GM23338 (cell line): ENCODE results near the gene KLF7. TPM values are rescaled to one million over a fixed set of nuclear protein-coding genes. Genes with fewer than 3 reads are reported as not detected.

Source experiments
- ATAC-seq: fragments of 200-7000 bp; cut with Tn5 transposase; 3 replicates; pipeline ENCODE4 v1.9.1; 2020
- DNase-seq: peaks from one replicate; pipeline ENCODE4 v3.0.0-alpha.2; 2015; ENCODE audit warnings: low spot score
- H2AFZ ChIP-seq: fragments of 200-600 bp; sonication (generic); 2 replicates; pipeline ENCODE4 v1.8.0; 2016; ENCODE audit warnings: antibody characterized with exemption, mild to moderate bottlenecking, moderate library complexity
- H3F3A ChIP-seq: fragments of 200-600 bp; sonication (generic); replicated peaks from 2 replicates; pipeline ENCODE4 v1.8.0; 2017; ENCODE audit warnings: antibody characterized with exemption, mixed run types, low read depth
- H3K27ac ChIP-seq: fragments of 200-600 bp; sonication (generic); 2 replicates; pipeline ENCODE4 v1.6.1; 2016; ENCODE audit warnings: low read depth
- H3K27me3 ChIP-seq: fragments of 200-600 bp; sonication (generic); 2 replicates; pipeline ENCODE4 v1.8.0; 2016; ENCODE audit warnings: mild to moderate bottlenecking, mixed run types, moderate library complexity; ENCODE audit not compliant: insufficient read depth
- H3K36me3 ChIP-seq: fragments of 200-600 bp; sonication (generic); 2 replicates; pipeline ENCODE4 v1.8.0; 2016; ENCODE audit warnings: mild to moderate bottlenecking; ENCODE audit not compliant: insufficient read depth
- H3K4me1 ChIP-seq: fragments of 200-600 bp; sonication (generic); 2 replicates; pipeline ENCODE4 v1.8.0; 2016; ENCODE audit warnings: mild to moderate bottlenecking, moderate library complexity; ENCODE audit not compliant: insufficient read depth
- H3K4me2 ChIP-seq: fragments of 200-600 bp; sonication (generic); 2 replicates; pipeline ENCODE4 v1.7.1; 2017; ENCODE audit warnings: mixed run types
- H3K4me3 ChIP-seq: fragments of 200-600 bp; sonication (generic); 2 replicates; pipeline ENCODE4 v1.6.1; 2016; ENCODE audit warnings: mixed run types
- H3K79me2 ChIP-seq: fragments of 200-600 bp; sonication (generic); replicated peaks from 2 replicates; pipeline ENCODE4 v1.8.0; 2017; ENCODE audit warnings: mild to moderate bottlenecking; ENCODE audit not compliant: insufficient read depth
- H3K9me2 ChIP-seq: fragments of 200-600 bp; sonication (generic); 2 replicates; pipeline ENCODE4 v1.8.0; 2017; ENCODE audit not compliant: insufficient read depth
- H4K20me1 ChIP-seq: fragments of 200-600 bp; sonication (generic); replicated peaks from 2 replicates; pipeline ENCODE4 v1.8.0; 2017; ENCODE audit warnings: mild to moderate bottlenecking; ENCODE audit not compliant: insufficient read depth
- H3K27ac Mint-ChIP-seq: 2 replicates; pipeline ENCODE4 v1.8.0; 2020; ENCODE audit warnings: inconsistent platforms, mild to moderate bottlenecking, moderate library complexity, mixed read lengths
- H3K27me3 Mint-ChIP-seq: 3 replicates; pipeline ENCODE4 v1.8.0; 2022; ENCODE audit warnings: low read depth, mild to moderate bottlenecking, moderate library complexity, mixed read lengths, inconsistent platforms; ENCODE audit not compliant: insufficient read depth, poor library complexity
- H3K36me3 Mint-ChIP-seq: 3 replicates; pipeline ENCODE4 v1.8.0; 2021; ENCODE audit warnings: low read depth, mild to moderate bottlenecking, inconsistent platforms, moderate library complexity, mixed read lengths
- H3K4me1 Mint-ChIP-seq: 3 replicates; pipeline ENCODE4 v1.8.0; 2020; ENCODE audit warnings: mild to moderate bottlenecking, inconsistent platforms, mixed read lengths
- H3K4me3 Mint-ChIP-seq: 3 replicates; pipeline ENCODE4 v1.8.0; 2021; ENCODE audit warnings: moderate library complexity, mild to moderate bottlenecking, inconsistent platforms, mixed read lengths
- H3K9me3 Mint-ChIP-seq: 3 replicates; pipeline ENCODE4 v1.8.0; 2020; ENCODE audit warnings: moderate library complexity, mild to moderate bottlenecking, inconsistent platforms, mixed read lengths
- CREB1 ChIP-seq: fragments of 250-450 bp; sonication (Bioruptor Pico); IDR thresholded peaks from 2 replicates; pipeline ENCODE4 v1.5.0; 2020; ENCODE audit warnings: low read depth, mild to moderate bottlenecking, moderate library complexity
- CTCF ChIP-seq, 2 experiments: fragments of 200-600 bp in 1 of 2; sonication (generic) in 1 of 2; conservative IDR thresholded peaks; 2 replicates each; pipeline versions ENCODE4 v1.5.1 to v1.6.1; 2016 to 2017; ENCODE audit warnings: antibody characterized with exemption in 2 of 2, low read depth in 2 of 2, mild to moderate bottlenecking in 2 of 2, moderate library complexity in 1 of 2
- ETS1 ChIP-seq: IDR thresholded peaks from 2 replicates; pipeline ENCODE4 v1.6.1; 2016; ENCODE audit warnings: antibody characterized with exemption
- EZH2phosphoT487 ChIP-seq: fragments of 200-600 bp; sonication (generic); IDR thresholded peaks from one replicate; pipeline ENCODE4 v1.8.1; 2018; ENCODE audit warnings: antibody characterized with exemption; ENCODE audit not compliant: unreplicated experiment
- NANOG ChIP-seq: IDR thresholded peaks from 2 replicates; pipeline ENCODE4 v1.6.1; 2016; ENCODE audit warnings: antibody characterized with exemption, borderline replicate concordance
- REST ChIP-seq: IDR thresholded peaks from one replicate; pipeline ENCODE4 v1.6.1; 2018; ENCODE audit warnings: antibody characterized with exemption; ENCODE audit not compliant: unreplicated experiment
- ZNF114 ChIP-seq: fragments of 250-450 bp; sonication (Bioruptor Pico); IDR thresholded peaks from 2 replicates; pipeline ENCODE4 v1.5.0; 2020; ENCODE audit warnings: mild to moderate bottlenecking, moderate library complexity
- ZNF462 ChIP-seq: fragments of 250-450 bp; sonication (Bioruptor Pico); IDR thresholded peaks from 2 replicates; pipeline ENCODE4 v1.5.0; 2020; ENCODE audit warnings: mild to moderate bottlenecking, moderate library complexity
- polyA plus RNA-seq: library from polyadenylated mRNA; unstranded; fragments of >200 nt; fragmentation: Nextera tagmentation; extraction: Ambion mirVana; gene quantifications from 2 replicates; pipeline ENCODE4 v1.2.1, GENCODE V29; 2016
- total RNA-seq: library from RNA; depleted of rRNA; stranded (reverse); fragments of >200 nt; shearing (Covaris generic); gene quantifications from 2 replicates; pipeline ENCODE4 v1.2.3, GENCODE V29; 2014

The KLF7 gene
- total and polyA plus RNA-seq, 2 experiments from 2014 or later: 5.7 to 15.4 TPM

DNA sequence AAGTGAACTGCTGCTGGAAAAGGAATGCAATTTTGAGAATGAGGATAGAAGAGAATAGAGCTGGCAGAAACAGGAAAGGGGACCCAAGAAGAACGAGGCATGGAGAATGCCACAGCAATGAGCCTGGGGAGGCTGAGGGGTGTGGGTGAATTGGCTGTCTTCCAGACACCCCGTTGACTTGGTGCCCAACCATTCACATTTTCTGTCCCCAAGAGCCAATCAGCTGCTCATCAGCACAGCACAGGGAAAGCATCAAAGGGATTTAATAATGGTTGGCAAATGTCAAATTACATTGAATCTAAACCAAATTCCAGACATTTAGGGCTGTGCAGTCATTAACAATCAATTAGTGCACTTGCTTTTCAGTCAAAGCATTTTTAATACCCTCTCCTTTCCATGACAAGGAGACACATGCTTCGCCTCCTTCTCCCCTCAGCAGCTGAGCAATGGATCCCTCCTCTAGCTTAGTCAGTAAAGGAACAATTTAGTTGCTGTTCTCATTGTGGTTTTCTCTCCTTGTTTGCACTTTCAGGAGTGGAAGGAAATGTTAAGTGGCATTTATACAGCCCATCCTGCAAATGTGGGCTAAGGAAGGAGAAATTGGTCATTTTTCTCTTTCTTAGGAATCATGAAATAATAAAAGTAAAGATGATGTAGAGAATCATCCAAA is 98.8 kb downstream of the KLF7 start:
- Histone ChIP-seq H3K4me2 (no peak overlapping the region), H3F3A (no peaks in the 10 kb centered on the region), H3K36me3 (no peaks in the 10 kb centered on the region), H3K27ac (no peak overlapping the region), H3K9me2 (no peaks in the 10 kb centered on the region), H3K79me2 (no peaks in the 10 kb centered on the region), H4K20me1 (no peaks in the 10 kb centered on the region), H3K4me1 (no peaks in the 10 kb centered on the region), H2AFZ (peak overlapping the region; percentile 66), H3K4me3 (no peak overlapping the region), H3K27me3 (no peaks in the 10 kb centered on the region)
- no peaks in the 10 kb centered on the region for H3K9me3 Mint-ChIP-seq
- no peak for DNase-seq
- no peaks in the 10 kb centered on the region for H3K36me3 Mint-ChIP-seq
- H3K4me3 Mint-ChIP-seq: no peak overlapping the region
- no peak for ATAC-seq
- no peak overlapping the region for H3K27ac Mint-ChIP-seq
- H3K27me3 Mint-ChIP-seq: peaks cover 2% of the 10 kb centered on the region
- H3K4me1 Mint-ChIP-seq: peaks cover 8% of the 10 kb centered on the region; the same call in 2 of the 3 replicates
- TF ChIP-seq EZH2phosphoT487 (no peak), REST (no peak)

DNA sequence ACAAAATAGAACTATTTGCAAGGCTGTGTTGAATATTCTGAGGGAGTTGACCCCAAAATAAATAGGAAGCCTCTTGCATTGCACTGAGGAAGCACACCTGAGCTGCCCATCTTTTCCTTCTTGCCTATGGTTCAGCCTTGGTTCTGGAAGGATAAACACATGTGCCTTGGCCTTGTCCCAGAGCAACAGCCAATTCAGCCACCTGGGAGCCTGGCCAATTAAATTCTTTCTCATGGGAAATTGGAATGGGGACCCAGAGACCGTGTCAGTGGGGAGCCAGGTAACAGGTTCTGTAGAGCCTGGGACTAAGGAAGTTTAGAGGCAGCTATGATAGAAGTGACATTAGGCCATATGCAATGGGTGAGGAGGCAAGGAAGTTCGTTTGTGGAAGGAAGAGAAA is 99.6 kb downstream of the KLF7 start:
- no peaks in the 10 kb centered on the region for H3K9me3 Mint-ChIP-seq
- no peaks in the 10 kb centered on the region for H3K79me2 ChIP-seq
- H3K4me1 Mint-ChIP-seq: peaks cover 8% of the 10 kb centered on the region; the same call in 2 of the 3 replicates
- no peak overlapping the region for H3K4me2 ChIP-seq
- peaks cover 2% of the 10 kb centered on the region for H3K27me3 Mint-ChIP-seq
- no peaks in the 10 kb centered on the region for H3K36me3 Mint-ChIP-seq
- H3K9me2 ChIP-seq: no peaks in the 10 kb centered on the region
- no peak overlapping the region for H3K4me3 Mint-ChIP-seq
- H3K4me1 ChIP-seq: no peaks in the 10 kb centered on the region
- no peak for DNase-seq
- no peak for ATAC-seq
- H3K36me3 ChIP-seq: no peaks in the 10 kb centered on the region
- H3K27ac Mint-ChIP-seq: no peak overlapping the region
- no peaks in the 10 kb centered on the region for H3K27me3 ChIP-seq
- no peak overlapping the region for H3K4me3 ChIP-seq
- no peaks in the 10 kb centered on the region for H3F3A ChIP-seq
- H4K20me1 ChIP-seq: no peaks in the 10 kb centered on the region
- no peak overlapping the region for H3K27ac ChIP-seq
- H2AFZ ChIP-seq: no peak overlapping the region; the same call in 1 of the 2 replicates
- TF ChIP-seq ZNF114 (CRISPR knock-in tag) (no peak), EZH2phosphoT487 (no peak), NANOG (no peak), ETS1 (no peak), CTCF (conservative IDR thresholded peaks at IDR 0.05; ENCODE audit: low read depth in 2 of 2) (no peak), CREB1 (no peak), ZNF462 (CRISPR knock-in tag) (no peak)
